ENCODE measurements around the gene CYYR1.

GRCh38 chr21:26449161-26449560 is 123.9 kb downstream of the CYYR1 start:
- no peak for TF ChIP-seq POLR2A (IDR thresholded peaks at IDR 0.05)
- TF ChIP-seq CTCF (IDR thresholded peaks at IDR 0.05): no peak
- TF ChIP-seq POLR2AphosphoS5 (IDR thresholded peaks at IDR 0.05): no peak

Data from gastroesophageal sphincter (tissue), 3 donors.